OCI-LY3 (cell line): ENCODE data around the gene LCN2.

Experiments
- CTCF ChIP-seq: fragments of 200-600, 300-600 bp; sonication (generic); IDR thresholded peaks from 2 replicates; pipeline ENCODE4 v1.5.1; 2014; ENCODE audit warnings: antibody characterized with exemption, low read length, low read depth
- EZH2phosphoT487 ChIP-seq: fragments of 200-600 bp; shearing (Covaris generic); IDR thresholded peaks from 2 replicates; pipeline ENCODE4 v1.6.1; 2018; ENCODE audit warnings: antibody characterized with exemption, mixed run types, low read depth

- no peak for TF ChIP-seq CTCF
- TF ChIP-seq EZH2phosphoT487 = no peak
Observed at GRCh38 chr9:128163027-128163515, 13.8 kb downstream of the LCN2 start.
